ENCODE measurements around the gene LMAN2.

GRCh38 chr5:177396078-177396477, 44.6 kb upstream of the LMAN2 start:
- TF ChIP-seq POLR2AphosphoS5 (IDR thresholded peaks at IDR 0.05; ENCODE audit: low read depth, low read length) (no peak), POLR2A (IDR thresholded peaks at IDR 0.05; ENCODE audit: low read depth, low read length) (no peak), TAF1 (IDR thresholded peaks at IDR 0.05; ENCODE audit: low read depth, low read length) (no peak), SPI1 (IDR thresholded peaks at IDR 0.05; ENCODE audit: low read depth, low read length) (no peak)
